K562 (cell line): ENCODE results near the gene MAST3. TPM values are rescaled to one million over a fixed set of nuclear protein-coding genes. Genes with fewer than 3 reads are reported as not detected.

Experiments
- ATAC-seq: fragments of 200-7000 bp; cut with Tn5 transposase; 3 replicates; pipeline ENCODE4 v1.9.1; 2020; ENCODE audit warnings: moderate library complexity
- BruUV-seq: library from RNA; stranded (reverse); fragments of 400-500 nt; replicated peaks from 2 replicates; lab custom pipeline; 2021; lab: Mats Ljungman, UMichigan
- CTCF ChIA-PET: fragments of 300-600 bp; formaldehyde crosslinking; extraction: SDS; loops from one replicate; lab custom pipeline; 2021; ENCODE audit warnings: low intra/inter-chr PET ratio; lab: Yijun Ruan, JAX
- POLR2A ChIA-PET: fragments of 300-600, 350-650 bp; sonication (Branson Sonifier 250); formaldehyde crosslinking; extraction: SDS; loops from one replicate; lab custom pipeline; 2021; ENCODE audit warnings: antibody characterized with exemption, inconsistent platforms; lab: Yijun Ruan, JAX
- DNase-seq, 4 experiments: peaks; one replicate each; pipeline versions ENCODE4 v3.0.0 to v3.0.0-alpha.2; 2011 to 2018; ENCODE audit warnings: low spot score in 3 of 4, mixed read lengths in 3 of 4; ENCODE audit errors: extremely low read depth in 1 of 4
- FAIRE-seq: peaks from 2 replicates; lab custom pipeline; 2011; peaks lifted over from hg19 to GRCh38; lab: Jason Lieb, UNC
- H2AFZ ChIP-seq: 2 replicates; pipeline ENCODE4 v1.6.0; 2011; ENCODE audit warnings: low read depth, low read length, control low read depth, inconsistent platforms
- H3K27ac ChIP-seq: fragments of 200-600 bp; 3 replicates; pipeline ENCODE4 v1.8.0; 2011; ENCODE audit warnings: low read depth, mild to moderate bottlenecking, control low read depth, inconsistent platforms, low read length, moderate library complexity, mixed read lengths; ENCODE audit errors: extremely low read depth
- H3K27me3 ChIP-seq, 2 experiments: fragments of 300-600 bp in 1 of 2; 2 replicates in 1 of 2; 3 replicates in 1 of 2; pipeline versions ENCODE4 v1.6.0 to v1.8.0; 2011; ENCODE audit warnings: inconsistent platforms in 2 of 2, low read length in 2 of 2, mild to moderate bottlenecking in 1 of 2, mixed read lengths in 1 of 2, moderate library complexity in 1 of 2; ENCODE audit not compliant: control insufficient read depth in 2 of 2, insufficient read depth in 2 of 2
- H3K36me3 ChIP-seq: fragments of 300-600 bp; 3 replicates; pipeline ENCODE4 v1.8.0; 2011; ENCODE audit warnings: mild to moderate bottlenecking, low read length, inconsistent platforms; ENCODE audit not compliant: control insufficient read depth, insufficient read depth
- H3K4me1 ChIP-seq, 2 experiments: fragments of 200-600 bp in 1 of 2; replicated peaks in 1 of 2; 2 replicates in 1 of 2; 3 replicates in 1 of 2; pipeline versions ENCODE4 v1.5.1 to v1.8.0; 2011; ENCODE audit warnings: inconsistent platforms in 2 of 2, low read length in 2 of 2, mild to moderate bottlenecking in 1 of 2, mixed read lengths in 1 of 2, moderate library complexity in 1 of 2; ENCODE audit not compliant: control insufficient read depth in 2 of 2, insufficient read depth in 2 of 2
- H3K4me2 ChIP-seq: 2 replicates; pipeline ENCODE4 v1.6.1; 2011; ENCODE audit warnings: low read length, control low read depth, inconsistent platforms, mixed read lengths; ENCODE audit not compliant: insufficient read depth
- H3K4me3 ChIP-seq: fragments of 200-600 bp; sonication (generic), shearing (Covaris generic); 2 replicates; pipeline ENCODE4 v1.5.1; 2016; ENCODE audit warnings: control low read depth, inconsistent platforms
- H3K79me2 ChIP-seq: fragments of 200-600 bp; 3 replicates; pipeline ENCODE4 v1.8.0; 2011; ENCODE audit warnings: low read length, inconsistent platforms; ENCODE audit not compliant: control insufficient read depth, insufficient read depth
- H3K9ac ChIP-seq, 2 experiments: 2 replicates each; pipeline versions ENCODE4 v1.6.0 to v1.6.1; 2011; ENCODE audit warnings: low read depth in 2 of 2, low read length in 2 of 2, control low read depth in 1 of 2, inconsistent platforms in 1 of 2, mild to moderate bottlenecking in 1 of 2, mixed read lengths in 1 of 2; ENCODE audit not compliant: insufficient read depth in 1 of 2
- H3K9me1 ChIP-seq: one replicate; pipeline ENCODE4 v1.6.0; 2011; ENCODE audit warnings: inconsistent platforms, mild to moderate bottlenecking, low read length, moderate library complexity; ENCODE audit not compliant: control insufficient read depth, insufficient read depth
- H3K9me3 ChIP-seq: replicated peaks from 2 replicates; pipeline ENCODE4 v1.5.1; 2011; ENCODE audit warnings: low read depth, low read length, inconsistent platforms; ENCODE audit not compliant: control insufficient read depth, insufficient read depth
- H4K20me1 ChIP-seq: replicated peaks from 2 replicates; pipeline ENCODE4 v1.6.1; 2011; ENCODE audit warnings: low read length, inconsistent platforms, mixed read lengths; ENCODE audit not compliant: control insufficient read depth, insufficient read depth
- BCOR ChIP-seq: fragments of 450-650 bp; IDR thresholded peaks from 2 replicates; pipeline ENCODE4 v1.6.1; 2016
- CHD4 ChIP-seq: fragments of 200-600 bp; sonication (generic); IDR thresholded peaks from 3 replicates; pipeline ENCODE4 v1.6.1; 2012; ENCODE audit warnings: low read depth, mild to moderate bottlenecking, mixed read lengths, low read length, inconsistent platforms; ENCODE audit not compliant: insufficient read depth, insufficient replicate concordance, poor library complexity, severe bottlenecking
- EGR1 ChIP-seq: fragments of 450-650 bp; conservative IDR thresholded peaks from 2 replicates; pipeline ENCODE4 v1.6.1; 2017; ENCODE audit warnings: mild to moderate bottlenecking
- FOXK1 ChIP-seq: sonication (generic); formaldehyde crosslinking; IDR thresholded peaks from 2 replicates; pipeline ENCODE4 v1.8.0; 2022; ENCODE audit warnings: missing genetic modification reagents, mild to moderate bottlenecking, borderline replicate concordance
- PTRF ChIP-seq: fragments of 450-650 bp; IDR thresholded peaks from 2 replicates; pipeline ENCODE4 v1.6.1; 2016; ENCODE audit warnings: mild to moderate bottlenecking, missing genetic modification characterization, missing compliant biosample characterization
- SP1 ChIP-seq: sonication (generic); formaldehyde crosslinking; IDR thresholded peaks from 2 replicates; pipeline ENCODE4 v1.8.1; 2022; ENCODE audit warnings: mild to moderate bottlenecking, missing genetic modification reagents
- ZNF696 ChIP-seq: fragments of 250-450 bp; sonication (Bioruptor Pico); conservative IDR thresholded peaks from 2 replicates; pipeline ENCODE4 v1.4.0; 2020; ENCODE audit warnings: mild to moderate bottlenecking, moderate library complexity
- WGBS: fragments of 100-300 bp; shearing (Covaris generic); methylation state at CpG from one replicate; pipeline ENCODE4 v1.1.6; 2016; ENCODE audit warnings: low coverage, mixed read lengths; ENCODE audit not compliant: insufficient coverage; ENCODE audit errors: missing lambda C conversion rate; 5-methylcytosine and 5-hydroxymethylcytosine counted together
- in situ Hi-C: fragments of 300-500 bp; cut with MboI; formaldehyde crosslinking; loops from 4 replicates; pipeline ENCODE4 v1.15.0; 2018; ENCODE audit warnings: inconsistent platforms, mixed read lengths
- intact Hi-C: fragments of 100-400 bp; cut with micrococcal nuclease; formaldehyde crosslinking; loops from 2 replicates; pipeline ENCODE4 v1.14.2; 2022
- polyA plus RNA-seq, 8 experiments: library from polyadenylated mRNA; depleted of rRNA in 4 of 8; stranded (reverse) in 5 of 8; unstranded in 3 of 8; fragments of >200 nt; fragmentation: Nextera tagmentation in 2 of 8; fragmentation: Illumina TruSeq in 1 of 8; extraction: Ambion mirVana in 2 of 8; extraction: Trizol in 1 of 8; gene quantifications; 2 replicates each; pipeline versions ENCODE4 v1.2.1 to v1.2.3, GENCODE V29; 2011 to 2014; ENCODE audit warnings: inconsistent platforms in 1 of 8, missing spikeins in 1 of 8
- total RNA-seq, 7 experiments: library from RNA; depleted of rRNA in 6 of 7; stranded (reverse); fragments of >200 nt in 6 of 7; fragmentation: Illumina TruSeq in 2 of 7; extraction: Trizol in 2 of 7; gene quantifications; 2 replicates each; pipeline versions ENCODE4 v1.2.1 to v1.2.3, GENCODE V29; 2011 to 2021; ENCODE audit warnings: low replicate concordance in 1 of 7
- TF ChIP-seq, protein P1 (sequence below), 3 experiments: IDR thresholded peaks in 2 of 3; conservative IDR thresholded peaks in 1 of 3; 2 replicates each; pipeline ENCODE4 v1.5.1; 2011 to 2012; ENCODE audit warnings: low read length in 3 of 3, mild to moderate bottlenecking in 3 of 3, control low read depth in 2 of 3, improper control_type of control experiment in 1 of 3, inconsistent platforms in 1 of 3, low read depth in 1 of 3, mixed read lengths in 1 of 3, moderate library complexity in 1 of 3; ENCODE audit not compliant: insufficient read depth in 2 of 3

The MAST3 gene
- total and polyA plus RNA-seq, 9 of the 15 experiments (the other 6 are each of a cell fraction or from before 2014, with no cell fraction given): 0.94 to 9.9 (median 2.4) TPM

DNA sequence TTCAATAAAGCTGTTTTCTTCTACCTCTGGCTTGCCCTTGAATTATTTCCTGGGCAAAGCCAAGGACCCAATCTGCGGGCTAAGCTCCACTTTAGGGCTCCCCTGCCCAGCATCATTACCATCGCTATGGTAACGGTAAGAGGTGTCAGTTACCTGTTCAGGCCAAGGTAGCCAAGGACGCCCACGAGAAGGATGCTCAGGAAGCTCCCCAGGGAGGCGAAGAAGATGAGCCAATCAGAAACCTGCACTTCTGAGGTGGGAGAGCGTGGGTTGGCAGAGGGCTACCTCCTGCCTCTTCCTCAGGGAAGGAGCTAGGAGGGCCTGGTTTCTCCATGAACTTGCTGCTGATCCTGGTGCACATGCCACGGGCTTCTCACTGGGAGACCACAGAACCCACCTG is 35.5 kb upstream of the MAST3 start:
- Histone ChIP-seq H3K4me1 (peaks cover 8 to 31% of the 10 kb centered on the region in 2 experiments; a peak in 4 of 5 replicates), H3K9ac (no peak overlapping the region), H3K4me3 (no peak overlapping the region), H2AFZ (no peak overlapping the region)
- ATAC-seq (no peak), FAIRE-seq (no peak)
- intact Hi-C loops: loop anchor here (5.0 to 10.0 kb wide), 3 partner anchors 93 to 350 kb away; partner anchors contain the start of gene PIK3R2
- POLR2A ChIA-PET: interaction anchor here (0.7 to 1.7 kb wide), 3 partner anchors 9 to 190 kb away, joined by 3 to 6 read pairs (median 4); no protein-coding TSS in a partner anchor
- CTCF ChIA-PET: no interaction called here
- TF ChIP-seq EGR1 (peak; percentile 13; the same call in 1 of the 2 replicates), PTRF (tag) (no peak)
- TF ChIP-seq, all 486 proteins: peak for 1
- no peaks in the 10 kb centered on the region for H3K9me1 ChIP-seq
- H3K9me3 ChIP-seq: no peaks in the 10 kb centered on the region; the same call in 1 of the 2 replicates
- H3K27me3 ChIP-seq: no peaks in the 10 kb centered on the region
- no peaks in the 10 kb centered on the region for H3K79me2 ChIP-seq
- H4K20me1 ChIP-seq: no peaks in the 10 kb centered on the region
- no peak overlapping the region for H3K4me2 ChIP-seq
- 12% methylated on average over 8 of the region's 8 CpGs for WGBS
- no peak for DNase-seq
- no TSS peak for BruUV-seq
- in situ Hi-C loops: no loop called here
- H3K27ac ChIP-seq: no peak overlapping the region
- no peaks in the 10 kb centered on the region for H3K36me3 ChIP-seq

DNA sequence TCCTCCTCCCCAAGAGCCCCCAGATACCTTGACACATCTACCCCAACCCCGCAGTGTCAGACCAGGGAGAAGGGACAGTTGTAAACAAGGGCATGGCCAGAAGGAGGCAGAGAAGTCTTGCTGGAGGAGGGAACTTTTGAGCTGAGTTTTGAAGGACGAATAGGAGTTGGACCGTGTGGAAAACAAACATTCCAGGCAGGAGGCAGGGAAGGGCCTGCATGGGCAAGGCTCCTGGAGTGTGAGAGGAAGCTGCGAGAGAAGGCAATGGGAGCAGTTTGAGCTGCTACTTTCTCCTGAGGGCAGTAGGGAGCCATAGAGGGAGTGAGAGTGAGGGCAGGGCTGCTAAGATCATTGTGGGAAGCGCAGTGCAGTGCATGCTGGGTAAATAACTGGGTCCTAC is 34.1 kb upstream of the MAST3 start:
- Histone ChIP-seq H3K4me2 (no peak overlapping the region), H3K9me3 (no peaks in the 10 kb centered on the region; the same call in 1 of the 2 replicates), H3K27ac (no peak overlapping the region), H2AFZ (no peak overlapping the region), H3K4me1 (peaks cover 8 to 22% of the 10 kb centered on the region in 2 experiments; a peak in 4 of 5 replicates), H4K20me1 (no peaks in the 10 kb centered on the region), H3K79me2 (no peaks in the 10 kb centered on the region), H3K4me3 (no peak overlapping the region), H3K36me3 (no peaks in the 10 kb centered on the region), H3K9me1 (no peaks in the 10 kb centered on the region), H3K9ac (no peak overlapping the region), H3K27me3 (no peaks in the 10 kb centered on the region)
- CTCF ChIA-PET: interaction anchor here (0.6 to 0.7 kb wide), 2 partner anchors 94 to 98 kb away, joined by 3 read pairs; no protein-coding TSS in a partner anchor
- in situ Hi-C loops: no loop called here
- intact Hi-C loops: loop anchor here (5.0 to 10.0 kb wide), 3 partner anchors 91 to 349 kb away; partner anchors contain the start of gene PIK3R2
- DNase-seq (peak; percentile 35 to 65 (median 40)), ATAC-seq (0 out of 3 replicates have a peak, but pooled peaks have one; percentile 20), FAIRE-seq (peak; percentile 78)
- POLR2A ChIA-PET: interaction anchor here (0.6 to 1.0 kb wide), 2 partner anchors 13 to 18 kb away, joined by 3 to 4 read pairs; no protein-coding TSS in a partner anchor
- WGBS: 14% methylated on average over 5 of the region's 5 CpGs
- no TSS peak for BruUV-seq
- TF ChIP-seq BCOR: peak; percentile 100
- peak; percentile 59; the same call in 1 of the 2 replicates for TF ChIP-seq SP1 (CRISPR knock-in tag)
- 0 out of 2 replicates have a peak, but pooled peaks have one; percentile 23 for TF ChIP-seq FOXK1
- no peak for TF ChIP-seq ZNF696 (CRISPR knock-in tag)
- TF ChIP-seq, protein P1, sequence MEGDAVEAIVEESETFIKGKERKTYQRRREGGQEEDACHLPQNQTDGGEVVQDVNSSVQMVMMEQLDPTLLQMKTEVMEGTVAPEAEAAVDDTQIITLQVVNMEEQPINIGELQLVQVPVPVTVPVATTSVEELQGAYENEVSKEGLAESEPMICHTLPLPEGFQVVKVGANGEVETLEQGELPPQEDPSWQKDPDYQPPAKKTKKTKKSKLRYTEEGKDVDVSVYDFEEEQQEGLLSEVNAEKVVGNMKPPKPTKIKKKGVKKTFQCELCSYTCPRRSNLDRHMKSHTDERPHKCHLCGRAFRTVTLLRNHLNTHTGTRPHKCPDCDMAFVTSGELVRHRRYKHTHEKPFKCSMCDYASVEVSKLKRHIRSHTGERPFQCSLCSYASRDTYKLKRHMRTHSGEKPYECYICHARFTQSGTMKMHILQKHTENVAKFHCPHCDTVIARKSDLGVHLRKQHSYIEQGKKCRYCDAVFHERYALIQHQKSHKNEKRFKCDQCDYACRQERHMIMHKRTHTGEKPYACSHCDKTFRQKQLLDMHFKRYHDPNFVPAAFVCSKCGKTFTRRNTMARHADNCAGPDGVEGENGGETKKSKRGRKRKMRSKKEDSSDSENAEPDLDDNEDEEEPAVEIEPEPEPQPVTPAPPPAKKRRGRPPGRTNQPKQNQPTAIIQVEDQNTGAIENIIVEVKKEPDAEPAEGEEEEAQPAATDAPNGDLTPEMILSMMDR (IDR thresholded peaks at IDR 0.05 in 2 of 3, conservative IDR thresholded peaks at IDR 0.05 in 1 of 3; ENCODE audit: insufficient read depth in 2 of 3, low read depth in 1 of 3, low read length in 3 of 3): peak; percentile 64 to 73 (median 71)
- peak; percentile 95 for TF ChIP-seq CHD4
